B cell (primary cell): ENCODE measurements around the gene PDXK. TPM values are rescaled to one million over a fixed set of nuclear protein-coding genes. Genes with fewer than 3 reads are reported as not detected.

ENCODE experiments used
- ATAC-seq: fragments of 200-7000 bp; cut with Tn5 transposase; one replicate; pipeline ENCODE4 v1.10.0; 2021; ENCODE audit warnings: low read depth, mild to moderate bottlenecking, moderate number of reproducible peaks, moderate library complexity
- CTCF ChIA-PET: fragments of 350-600 bp; sonication (Branson Sonifier 250); formaldehyde crosslinking; loops from one replicate; lab custom pipeline; 2021; ENCODE audit warnings: antibody characterized with exemption, inconsistent platforms; lab: Charles Lee
- POLR2A ChIA-PET: fragments of 350-600 bp; sonication (Branson Sonifier 250); formaldehyde crosslinking; loops from one replicate; lab custom pipeline; 2021; ENCODE audit warnings: antibody characterized with exemption; lab: Charles Lee
- DNase-seq: peaks from one replicate; pipeline ENCODE4 v3.0.0; 2013
- H2AFZ ChIP-seq: 2 replicates; pipeline ENCODE4 v1.6.1; 2012; ENCODE audit warnings: mild to moderate bottlenecking, low read depth, low read length; ENCODE audit not compliant: insufficient read depth, poor library complexity, severe bottlenecking
- H3K27ac ChIP-seq, 2 donors: 1 replicate in 1 of 2; 2 replicates in 1 of 2; pipeline ENCODE4 v1.5.1; 2012 to 2013; ENCODE audit warnings: low read length in 2 of 2, mild to moderate bottlenecking in 2 of 2, moderate library complexity in 1 of 2
- H3K27me3 ChIP-seq, 4 experiments: fragments of 200-600 bp in 1 of 4; sonication (generic) in 1 of 4; replicated peaks in 1 of 4; 1 replicate in 2 of 4; 2 replicates in 2 of 4; pipeline versions ENCODE4 v1.6.1 to v1.7.0; 2013 to 2016; ENCODE audit warnings: low read length in 3 of 4, mild to moderate bottlenecking in 2 of 4, mixed read lengths in 1 of 4, moderate library complexity in 1 of 4; ENCODE audit not compliant: insufficient read depth in 4 of 4, control insufficient read depth in 3 of 4; ENCODE audit errors: control extremely low read depth in 1 of 4
- H3K36me3 ChIP-seq, 2 experiments: replicated peaks in 1 of 2; 1 replicate in 1 of 2; 2 replicates in 1 of 2; pipeline versions ENCODE4 v1.6.1 to v1.7.1; 2013; ENCODE audit warnings: low read length in 1 of 2; ENCODE audit not compliant: insufficient read depth in 2 of 2, control insufficient read depth in 1 of 2; ENCODE audit errors: control extremely low read depth in 1 of 2, extremely low read depth in 1 of 2
- H3K4me1 ChIP-seq, 2 donors: fragments of 200-600 bp in 1 of 2; sonication (generic) in 1 of 2; 1 replicate in 1 of 2; 2 replicates in 1 of 2; pipeline versions ENCODE4 v1.5.1 to v1.6.1; 2013 to 2017; ENCODE audit warnings: low read length in 2 of 2; ENCODE audit not compliant: control insufficient read depth in 2 of 2, insufficient read depth in 2 of 2
- H3K4me2 ChIP-seq: replicated peaks from 2 replicates; pipeline ENCODE3; 2012; ENCODE audit warnings: mild to moderate bottlenecking, low read depth, low read length; ENCODE audit not compliant: poor library complexity, severe bottlenecking
- H3K4me3 ChIP-seq, 5 experiments: fragments of 200-600 bp in 1 of 5; sonication (generic) in 1 of 5; 1 replicate in 3 of 5; 2 replicates in 2 of 5; pipeline versions ENCODE4 v1.5.1 to v1.7.0; 2011 to 2016; ENCODE audit warnings: low read length in 4 of 5, mild to moderate bottlenecking in 4 of 5, low read depth in 2 of 5, control low read depth in 1 of 5, moderate library complexity in 1 of 5; ENCODE audit not compliant: insufficient read depth in 1 of 5; ENCODE audit errors: control extremely low read depth in 1 of 5, extremely low read depth in 1 of 5
- H3K79me2 ChIP-seq: fragments of 200-600 bp; sonication (generic); one replicate; pipeline ENCODE4 v1.6.0; 2016; ENCODE audit warnings: low read length; ENCODE audit not compliant: control insufficient read depth, insufficient read depth
- H3K9ac ChIP-seq: fragments of 200-600 bp; sonication (generic); 2 replicates; pipeline ENCODE4 v1.6.1; 2017; ENCODE audit warnings: mild to moderate bottlenecking, low read length, moderate library complexity
- H3K9me3 ChIP-seq, 3 donors: one replicate each; pipeline versions ENCODE4 v1.6.1 to v1.7.1; 2013; ENCODE audit warnings: low read length in 2 of 3; ENCODE audit not compliant: control insufficient read depth in 2 of 3, insufficient read depth in 1 of 3; ENCODE audit errors: control extremely low read depth in 1 of 3
- H4K20me1 ChIP-seq: 2 replicates; pipeline ENCODE4 v1.6.0; 2012; ENCODE audit warnings: mild to moderate bottlenecking, low read length; ENCODE audit not compliant: insufficient read depth, control insufficient read depth, poor library complexity, severe bottlenecking
- H3K27ac Mint-ChIP-seq: one replicate; pipeline ENCODE4 v1.8.0; 2021; ENCODE audit warnings: mixed read lengths
- H3K27me3 Mint-ChIP-seq: one replicate; pipeline ENCODE4 v1.8.0; 2021; ENCODE audit warnings: mixed read lengths
- H3K4me1 Mint-ChIP-seq: one replicate; pipeline ENCODE4 v1.8.0; 2021; ENCODE audit warnings: mixed read lengths
- H3K4me3 Mint-ChIP-seq: one replicate; pipeline ENCODE4 v1.8.0; 2021; ENCODE audit warnings: mixed read lengths
- H3K9me3 Mint-ChIP-seq: one replicate; pipeline ENCODE4 v1.8.0; 2022; ENCODE audit warnings: mixed read lengths; ENCODE audit not compliant: insufficient read depth
- EZH2 ChIP-seq: IDR thresholded peaks from 2 replicates; pipeline ENCODE4 v1.6.1; 2012; ENCODE audit warnings: borderline replicate concordance, low read depth, mild to moderate bottlenecking, moderate library complexity, low read length; ENCODE audit not compliant: insufficient read depth, poor library complexity, severe bottlenecking
- WGBS: methylation state at CpG from one replicate; pipeline ENCODE4 v1.1.5; 2013; ENCODE audit warnings: missing lambda C conversion rate; ENCODE audit not compliant: insufficient coverage; 5-methylcytosine and 5-hydroxymethylcytosine counted together
- intact Hi-C: fragments of 100-400 bp; cut with micrococcal nuclease; formaldehyde crosslinking; loops from one replicate; pipeline ENCODE4 v1.10.0; 2022
- polyA plus RNA-seq: library from polyadenylated mRNA; depleted of rRNA; stranded (reverse); fragments of >200 nt; gene quantifications from 2 replicates; pipeline ENCODE4 v1.2.3, GENCODE V29; 2012
- total RNA-seq, 2 donors: library from RNA; stranded (reverse); fragments of 120-200 nt in 1 of 2; gene quantifications; 1 replicate in 1 of 2; 2 replicates in 1 of 2; pipeline versions ENCODE4 v1.2.3 to v1.2.4, GENCODE V29; 2013 to 2022
- TF ChIP-seq, protein P1 (sequence below): fragments of 200-600 bp; IDR thresholded peaks from one replicate; pipeline ENCODE4 v1.8.0; 2022; ENCODE audit warnings: antibody characterized with exemption, mild to moderate bottlenecking

Gene PDXK
- total and polyA plus RNA-seq, 2 donors (not counting 1 experiment from before 2014, with no cell fraction given): 31.1 to 102 TPM

DNA sequence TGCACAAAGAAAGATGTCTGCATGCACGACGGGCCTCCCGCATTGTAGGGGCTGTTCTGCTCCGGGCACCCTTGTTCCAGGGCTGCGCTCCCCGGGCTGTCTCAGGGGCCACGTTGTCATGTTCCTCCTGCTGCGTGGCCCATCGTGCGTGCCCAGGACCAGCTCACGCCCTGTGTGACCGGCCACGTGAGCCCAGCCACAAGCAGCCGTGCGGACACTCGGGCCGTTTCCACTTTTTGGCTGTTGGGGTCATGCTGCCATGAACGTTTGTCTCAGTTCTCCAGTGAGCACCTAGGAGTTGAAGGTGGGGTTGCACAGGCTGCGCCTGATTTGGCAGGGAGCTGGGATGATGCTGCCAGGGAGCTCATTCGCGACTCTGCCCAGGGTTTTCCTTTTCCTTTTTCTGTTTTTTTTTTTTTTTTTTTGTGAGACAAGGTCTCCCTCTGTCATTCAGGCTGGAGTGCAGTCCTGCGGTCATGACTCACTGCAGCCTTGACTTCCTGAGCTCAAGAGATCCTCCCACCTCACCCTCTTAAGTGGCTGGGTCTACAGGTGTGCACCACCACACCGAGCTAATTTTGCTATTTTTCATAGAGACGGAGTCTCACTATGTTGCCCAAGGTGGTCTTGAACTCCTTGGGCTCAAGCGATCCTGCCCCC lies 17.4 kb downstream of the PDXK start:
- Histone ChIP-seq H3K27ac (no peak overlapping the region), H3K9me3 (peaks cover 0 to 5% (median 0%) of the 10 kb centered on the region in 3 donors), H3K36me3 (peaks cover 0 to 3% of the 10 kb centered on the region in 2 experiments), H4K20me1 (peaks cover 67% of the 10 kb centered on the region), H3K9ac (no peak overlapping the region), H2AFZ (no peak overlapping the region), H3K4me3 (no peak overlapping the region), H3K4me1 (no peaks in the 10 kb centered on the region), H3K79me2 (no peaks in the 10 kb centered on the region), H3K4me2 (no peak overlapping the region), H3K27me3 (no peaks in the 10 kb centered on the region)
- Mint-ChIP-seq H3K27me3 (no peaks in the 10 kb centered on the region), H3K27ac (no peak overlapping the region), H3K9me3 (no peaks in the 10 kb centered on the region), H3K4me3 (no peak overlapping the region), H3K4me1 (peaks cover 5% of the 10 kb centered on the region)
- ChIA-PET POLR2A (interaction anchor here (0.6 kb wide), 1 partner anchor 340 kb away, joined by 3 read pairs; no protein-coding TSS in a partner anchor), CTCF (no interaction called here)
- no peak for DNase-seq
- intact Hi-C loops: no loop called here
- 97% methylated on average over 18 of the region's 25 CpGs for whole genome bisulfite sequencing
- TF ChIP-seq, protein P1, sequence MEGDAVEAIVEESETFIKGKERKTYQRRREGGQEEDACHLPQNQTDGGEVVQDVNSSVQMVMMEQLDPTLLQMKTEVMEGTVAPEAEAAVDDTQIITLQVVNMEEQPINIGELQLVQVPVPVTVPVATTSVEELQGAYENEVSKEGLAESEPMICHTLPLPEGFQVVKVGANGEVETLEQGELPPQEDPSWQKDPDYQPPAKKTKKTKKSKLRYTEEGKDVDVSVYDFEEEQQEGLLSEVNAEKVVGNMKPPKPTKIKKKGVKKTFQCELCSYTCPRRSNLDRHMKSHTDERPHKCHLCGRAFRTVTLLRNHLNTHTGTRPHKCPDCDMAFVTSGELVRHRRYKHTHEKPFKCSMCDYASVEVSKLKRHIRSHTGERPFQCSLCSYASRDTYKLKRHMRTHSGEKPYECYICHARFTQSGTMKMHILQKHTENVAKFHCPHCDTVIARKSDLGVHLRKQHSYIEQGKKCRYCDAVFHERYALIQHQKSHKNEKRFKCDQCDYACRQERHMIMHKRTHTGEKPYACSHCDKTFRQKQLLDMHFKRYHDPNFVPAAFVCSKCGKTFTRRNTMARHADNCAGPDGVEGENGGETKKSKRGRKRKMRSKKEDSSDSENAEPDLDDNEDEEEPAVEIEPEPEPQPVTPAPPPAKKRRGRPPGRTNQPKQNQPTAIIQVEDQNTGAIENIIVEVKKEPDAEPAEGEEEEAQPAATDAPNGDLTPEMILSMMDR: no peak
- no peak for TF ChIP-seq EZH2
- ATAC-seq: no peak

DNA sequence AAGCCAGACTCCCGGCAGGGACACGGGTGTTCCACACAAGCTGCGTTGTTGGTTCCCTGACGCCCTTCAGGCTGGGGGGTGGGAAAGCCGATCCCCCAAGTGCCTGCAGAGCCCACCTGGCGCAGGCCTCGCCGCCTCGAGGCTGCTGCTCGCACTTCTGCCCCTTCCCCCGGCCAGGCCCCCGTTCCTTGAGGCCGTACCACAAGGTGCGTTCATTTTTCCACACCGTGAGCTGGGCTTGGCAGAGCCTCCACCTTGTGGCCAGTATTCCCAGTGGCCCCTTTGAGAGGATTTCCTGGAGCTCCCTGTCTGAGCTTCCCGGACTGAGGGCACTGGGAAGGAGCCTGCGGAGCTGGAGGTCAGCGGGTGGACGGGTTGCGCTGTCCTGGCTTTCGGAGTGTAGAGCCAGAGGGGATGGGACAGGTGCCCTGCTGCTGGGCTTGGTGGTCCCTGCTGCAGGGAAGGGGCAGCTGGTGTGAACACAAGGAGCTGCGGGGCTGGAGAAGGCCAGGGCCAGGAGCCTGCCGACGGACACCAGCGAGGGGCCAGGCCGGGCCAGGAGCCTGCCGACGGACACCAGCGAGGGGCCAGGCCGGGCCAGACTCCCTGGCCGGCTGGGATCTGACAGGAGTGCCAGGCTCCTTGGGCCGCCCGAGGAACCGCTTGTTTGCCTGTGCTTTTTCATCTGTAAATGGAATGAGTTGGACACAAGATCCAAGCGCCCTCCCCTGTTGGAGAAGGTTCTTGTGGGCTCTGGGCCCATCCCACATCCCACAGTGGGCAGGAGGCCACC lies 18.4 kb downstream of the PDXK start:
- intact Hi-C loops: no loop called here
- no peak overlapping the region for H3K4me3 Mint-ChIP-seq
- peaks cover 0 to 3% of the 10 kb centered on the region in 2 experiments for H3K36me3 ChIP-seq
- peaks cover 5% of the 10 kb centered on the region for H3K4me1 Mint-ChIP-seq
- CTCF ChIA-PET: no interaction called here
- no peaks in the 10 kb centered on the region for H3K9me3 Mint-ChIP-seq
- no peak overlapping the region for H3K4me3 ChIP-seq
- H3K4me1 ChIP-seq: no peaks in the 10 kb centered on the region
- no peaks in the 10 kb centered on the region for H3K27me3 ChIP-seq
- no peaks in the 10 kb centered on the region for H3K27me3 Mint-ChIP-seq
- POLR2A ChIA-PET: no interaction called here
- no peak overlapping the region for H2AFZ ChIP-seq
- no peak overlapping the region for H3K27ac ChIP-seq
- H3K79me2 ChIP-seq: no peaks in the 10 kb centered on the region
- no peak for TF ChIP-seq EZH2
- TF ChIP-seq, protein P1: no peak
- ATAC-seq: no peak
- H4K20me1 ChIP-seq: peaks cover 58% of the 10 kb centered on the region
- H3K9me3 ChIP-seq: peaks cover 0 to 5% (median 0%) of the 10 kb centered on the region in 3 donors
- WGBS: 97% methylated on average over 29 of the region's 35 CpGs
- no peak overlapping the region for H3K9ac ChIP-seq
- H3K27ac Mint-ChIP-seq: no peak overlapping the region
- no peak for DNase-seq
- no peak overlapping the region for H3K4me2 ChIP-seq
